ENCODE results near the gene MS4A10.

The MS4A10 gene

GRCh38 chr11:60766547-60766946 lies 18.6 kb upstream of the MS4A10 start:
- no peak for DNase-seq

- DNase-seq: no peak
Observed at GRCh38 chr11:60767388-60767811, 17.7 kb upstream of the MS4A10 start.

GRCh38 chr11:60768202-60768601 lies 16.9 kb upstream of the MS4A10 start:
- DNase-seq: no peak

- DNase-seq: no peak
Observed at GRCh38 chr11:60769273-60769672, 15.9 kb upstream of the MS4A10 start.

GRCh38 chr11:60769811-60770210 lies 15.3 kb upstream of the MS4A10 start:
- DNase-seq: no peak

GRCh38 chr11:60771146-60771545 lies 14.0 kb upstream of the MS4A10 start:
- no peak for DNase-seq

- DNase-seq: no peak
Observed at GRCh38 chr11:60771879-60772525, 13.1 kb upstream of the MS4A10 start.

- DNase-seq: no peak
Observed at GRCh38 chr11:60772666-60773065, 12.5 kb upstream of the MS4A10 start.

- no peak for DNase-seq
Observed at GRCh38 chr11:60774726-60775125, 10.4 kb upstream of the MS4A10 start.

- peak; percentile 57 to 94 for DNase-seq
Observed at GRCh38 chr11:60775420-60775961, 9.6 kb upstream of the MS4A10 start.

GRCh38 chr11:60776167-60776566 lies 9.0 kb upstream of the MS4A10 start:
- DNase-seq: no peak

GRCh38 chr11:60777106-60777505 lies 8.0 kb upstream of the MS4A10 start:
- no peak for DNase-seq

GRCh38 chr11:60777572-60777971 lies 7.6 kb upstream of the MS4A10 start:
- DNase-seq: no peak

- DNase-seq: no peak
Observed at GRCh38 chr11:60780065-60780464, 5.1 kb upstream of the MS4A10 start.

- DNase-seq: no peak
Observed at GRCh38 chr11:60780774-60781173, 4.4 kb upstream of the MS4A10 start.

GRCh38 chr11:60781286-60781980 lies 3.7 kb upstream of the MS4A10 start:
- DNase-seq: no peak

- no peak for DNase-seq
Observed at GRCh38 chr11:60781981-60782316, 3.2 kb upstream of the MS4A10 start.

- no peak for DNase-seq
Observed at GRCh38 chr11:60782393-60783140, 2.6 kb upstream of the MS4A10 start.

GRCh38 chr11:60783141-60783484 lies 2.0 kb upstream of the MS4A10 start:
- DNase-seq: no peak

GRCh38 chr11:60783911-60784310 lies 1.2 kb upstream of the MS4A10 start:
- DNase-seq: no peak

- no peak for DNase-seq
Observed at GRCh38 chr11:60785806-60786361, 751 bp downstream of the MS4A10 start.

GRCh38 chr11:60786811-60787567 lies 1.9 kb downstream of the MS4A10 start:
- DNase-seq: no peak
